ENCODE results near the gene QSER1. TPM values are rescaled to one million over a fixed set of nuclear protein-coding genes. Genes with fewer than 3 reads are reported as not detected.

The QSER1 gene
- polyA plus RNA-seq, 1 experiment: 16.4 TPM

DNA sequence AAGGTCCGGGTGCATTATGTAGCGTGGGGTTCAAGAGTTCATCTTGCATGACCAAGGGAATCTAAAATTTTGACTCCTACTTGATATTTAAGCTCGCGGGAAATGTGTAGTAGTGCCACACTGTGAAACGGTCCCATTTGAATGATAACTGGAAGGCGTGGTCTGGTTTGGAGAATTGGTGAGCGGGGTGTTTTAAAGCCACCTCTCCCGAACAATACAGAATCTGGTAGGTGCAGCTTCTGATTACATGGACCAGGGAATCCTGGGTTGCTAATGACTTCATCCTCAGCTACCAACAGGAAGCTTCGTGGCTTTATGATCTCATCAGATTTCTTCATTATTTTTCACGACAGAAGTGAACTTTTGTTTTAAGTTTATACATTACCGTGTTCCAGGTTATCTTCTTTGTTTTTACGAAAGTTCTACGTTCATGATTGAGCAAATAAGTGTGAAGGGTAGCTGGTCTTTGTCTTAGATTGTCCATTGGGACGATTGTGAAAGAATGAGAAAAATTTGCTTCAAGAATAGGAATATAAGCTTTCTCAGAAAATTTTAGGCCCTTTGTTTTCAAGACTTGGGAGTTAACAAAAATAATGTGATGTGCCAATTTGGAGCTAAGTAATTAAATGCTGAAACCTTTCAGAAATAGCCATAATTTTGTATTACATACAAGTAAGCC lies 1.7 kb downstream of the QSER1 start:
- peak overlapping the region; percentile 79 for H3K27ac ChIP-seq (ENCODE audit: low read depth, low read length)
- POLR2A ChIA-PET: interaction anchor here (0.9 to 1.0 kb wide), 2 partner anchors 11 to 122 kb away, joined by 3 to 5 read pairs; partner anchors contain the start of gene DEPDC7
- peak overlapping the region; percentile 78 for H3K4me3 ChIP-seq (ENCODE audit: low read depth, low read length)
- no peak for TF ChIP-seq CTCF (IDR thresholded peaks at IDR 0.05; ENCODE audit: low read depth, low read length)
- H3K9me3 ChIP-seq (ENCODE audit: control insufficient read depth, insufficient read depth, low read length): no peaks in the 10 kb centered on the region; the same call in 1 of the 2 replicates
- CTCF ChIA-PET: interaction anchor here (0.8 to 1.8 kb wide), 7 partner anchors 11 to 172 kb away, joined by 3 to 7 read pairs (median 5); no protein-coding TSS in a partner anchor
- DNase-seq (ENCODE audit: low read depth, low spot score): peak; percentile 66
- no peaks in the 10 kb centered on the region for H3K27me3 ChIP-seq (ENCODE audit: control insufficient read depth, insufficient read depth, low read length)

GRCh38 chr11:32894921-32895320 lies 2.3 kb downstream of the QSER1 start:
- DNase-seq (ENCODE audit: low read depth, low spot score): no peak
- peak overlapping the region; percentile 78; the same call in 1 of the 2 replicates for H3K4me3 ChIP-seq (ENCODE audit: low read depth, low read length)
- CTCF ChIA-PET: interaction anchor here (0.8 to 1.8 kb wide), 6 partner anchors 10 to 171 kb away, joined by 3 to 7 read pairs (median 4); no protein-coding TSS in a partner anchor

DNA sequence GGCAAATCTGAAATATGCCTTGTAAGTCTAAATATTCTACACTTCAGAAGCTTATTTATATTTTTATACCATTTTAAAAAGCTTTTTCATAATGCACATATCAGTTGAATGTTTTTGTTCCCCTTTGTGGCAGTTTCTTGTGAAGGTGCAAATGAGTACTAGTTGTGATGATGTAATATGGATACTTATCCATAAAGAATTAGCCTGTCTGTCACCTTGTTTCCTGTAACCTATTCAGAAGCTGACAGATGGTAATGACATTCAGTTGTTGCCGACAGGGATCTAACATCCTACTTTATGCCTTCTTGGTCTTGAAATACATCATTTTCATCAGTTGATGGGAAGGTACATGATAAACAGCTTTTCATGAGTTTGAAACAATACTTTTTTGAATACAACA lies 2.9 kb downstream of the QSER1 start:
- Histone ChIP-seq H3K27ac (ENCODE audit: low read depth, low read length) (no peak overlapping the region), H3K4me3 (ENCODE audit: low read depth, low read length) (no peak overlapping the region), H3K27me3 (ENCODE audit: control insufficient read depth, insufficient read depth, low read length) (no peaks in the 10 kb centered on the region), H3K9me3 (ENCODE audit: control insufficient read depth, insufficient read depth, low read length) (no peaks in the 10 kb centered on the region; the same call in 1 of the 2 replicates)
- CTCF ChIA-PET: interaction anchor here (1.6 kb wide), 1 partner anchor 64 kb away, joined by 5 read pairs; no protein-coding TSS in a partner anchor
- POLR2A ChIA-PET: no interaction called here
- no peak for TF ChIP-seq CTCF (IDR thresholded peaks at IDR 0.05; ENCODE audit: low read depth, low read length)
- DNase-seq (ENCODE audit: low read depth, low spot score): no peak

More at GRCh38 chr11:32894921-32895320, 2.3 kb downstream of the QSER1 start:
- POLR2A ChIA-PET: interaction anchor here (0.9 to 1.0 kb wide), 2 partner anchors 10 to 121 kb away, joined by 3 to 5 read pairs; partner anchors contain the start of gene DEPDC7
- TF ChIP-seq CTCF (IDR thresholded peaks at IDR 0.05; ENCODE audit: low read depth, low read length): no peak
- Histone ChIP-seq H3K27ac (ENCODE audit: low read depth, low read length) (no peak overlapping the region), H3K27me3 (ENCODE audit: control insufficient read depth, insufficient read depth, low read length) (no peaks in the 10 kb centered on the region), H3K9me3 (ENCODE audit: control insufficient read depth, insufficient read depth, low read length) (no peaks in the 10 kb centered on the region; the same call in 1 of the 2 replicates)

GRCh38 chr11:32897103-32897502 lies 4.5 kb downstream of the QSER1 start:
- Histone ChIP-seq H3K27ac (ENCODE audit: low read depth, low read length) (no peak overlapping the region), H3K4me3 (ENCODE audit: low read depth, low read length) (no peak overlapping the region), H3K27me3 (ENCODE audit: control insufficient read depth, insufficient read depth, low read length) (no peaks in the 10 kb centered on the region), H3K9me3 (ENCODE audit: control insufficient read depth, insufficient read depth, low read length) (no peaks in the 10 kb centered on the region; the same call in 1 of the 2 replicates)
- POLR2A ChIA-PET: no interaction called here
- no peak for TF ChIP-seq CTCF (IDR thresholded peaks at IDR 0.05; ENCODE audit: low read depth, low read length)
- CTCF ChIA-PET: interaction anchor here (0.6 kb wide), 1 partner anchor 202 kb away, joined by 3 read pairs; no protein-coding TSS in a partner anchor
- DNase-seq (ENCODE audit: low read depth, low spot score): no peak

DNA sequence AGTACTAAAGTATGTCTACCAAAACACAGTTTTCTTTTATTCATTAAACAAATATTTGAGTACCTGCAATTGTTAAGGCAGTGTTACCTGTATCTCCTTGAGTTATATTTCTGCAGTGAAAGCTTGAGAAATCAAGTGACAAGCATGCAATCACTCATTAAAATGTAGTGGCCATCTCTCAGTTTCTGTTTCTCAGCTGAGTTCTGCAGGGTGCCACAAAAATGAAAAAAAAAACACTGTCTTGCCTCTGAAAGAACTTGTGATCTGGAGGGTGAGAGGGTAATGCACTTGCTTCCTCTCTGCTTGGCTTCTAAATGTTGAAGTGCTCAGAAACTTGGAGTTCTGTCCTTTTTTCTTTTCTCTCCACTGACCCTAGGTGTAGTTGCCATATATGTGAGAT lies 6.8 kb downstream of the QSER1 start:
- ChIA-PET POLR2A (no interaction called here), CTCF (no interaction called here)
- no peaks in the 10 kb centered on the region for H3K9me3 ChIP-seq (ENCODE audit: control insufficient read depth, insufficient read depth, low read length)
- TF ChIP-seq CTCF (IDR thresholded peaks at IDR 0.05; ENCODE audit: low read depth, low read length): no peak
- H3K27ac ChIP-seq (ENCODE audit: low read depth, low read length): no peak overlapping the region
- H3K27me3 ChIP-seq (ENCODE audit: control insufficient read depth, insufficient read depth, low read length): no peaks in the 10 kb centered on the region
- H3K4me3 ChIP-seq (ENCODE audit: low read depth, low read length): no peak overlapping the region
- DNase-seq (ENCODE audit: low read depth, low spot score): no peak
